ENCODE measurements around the gene OR10H3.

DNA sequence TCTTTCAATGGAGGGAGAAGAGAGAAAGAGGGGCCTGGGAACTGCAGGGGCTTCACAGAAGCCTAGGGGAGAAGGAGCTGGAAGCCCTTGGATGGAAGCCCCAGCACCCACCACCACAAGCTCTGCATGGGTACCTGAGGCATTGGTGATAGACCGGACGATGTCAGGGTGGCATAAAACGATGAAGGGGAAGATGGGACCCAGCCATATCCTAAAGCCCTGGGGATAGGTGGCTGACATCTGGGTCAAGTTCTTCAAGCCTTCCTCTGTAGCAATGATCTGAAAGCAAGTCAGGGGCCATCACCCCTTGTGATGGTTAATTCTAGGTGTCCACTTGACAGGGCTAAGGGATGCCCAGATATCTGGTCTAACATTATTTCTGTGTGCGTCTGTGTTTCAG, 38.5 kb downstream of the OR10H3 start:
- TF ChIP-seq, protein P1, sequence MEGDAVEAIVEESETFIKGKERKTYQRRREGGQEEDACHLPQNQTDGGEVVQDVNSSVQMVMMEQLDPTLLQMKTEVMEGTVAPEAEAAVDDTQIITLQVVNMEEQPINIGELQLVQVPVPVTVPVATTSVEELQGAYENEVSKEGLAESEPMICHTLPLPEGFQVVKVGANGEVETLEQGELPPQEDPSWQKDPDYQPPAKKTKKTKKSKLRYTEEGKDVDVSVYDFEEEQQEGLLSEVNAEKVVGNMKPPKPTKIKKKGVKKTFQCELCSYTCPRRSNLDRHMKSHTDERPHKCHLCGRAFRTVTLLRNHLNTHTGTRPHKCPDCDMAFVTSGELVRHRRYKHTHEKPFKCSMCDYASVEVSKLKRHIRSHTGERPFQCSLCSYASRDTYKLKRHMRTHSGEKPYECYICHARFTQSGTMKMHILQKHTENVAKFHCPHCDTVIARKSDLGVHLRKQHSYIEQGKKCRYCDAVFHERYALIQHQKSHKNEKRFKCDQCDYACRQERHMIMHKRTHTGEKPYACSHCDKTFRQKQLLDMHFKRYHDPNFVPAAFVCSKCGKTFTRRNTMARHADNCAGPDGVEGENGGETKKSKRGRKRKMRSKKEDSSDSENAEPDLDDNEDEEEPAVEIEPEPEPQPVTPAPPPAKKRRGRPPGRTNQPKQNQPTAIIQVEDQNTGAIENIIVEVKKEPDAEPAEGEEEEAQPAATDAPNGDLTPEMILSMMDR (IDR thresholded peaks at IDR 0.05), result no peak
- TF ChIP-seq EZH2 (IDR thresholded peaks at IDR 0.05; ENCODE audit: borderline replicate concordance, insufficient read depth, low read depth, low read length, poor library complexity, severe bottlenecking), result no peak
